AG09319 (cell line): Measurements from ENCODE around the gene AGPAT4.
"Not testable (repeated sequence)": the region's sequence is repeated elsewhere in the genome, so short reads cannot be mapped to it uniquely, and the experiment has no call there.

Source experiments
- DNase-seq: peaks from one replicate; pipeline ENCODE4 v3.0.0-alpha.2; 2010; ENCODE audit warnings: low read depth; ENCODE audit errors: extremely low read depth
- TF ChIP-seq, protein P1 (sequence below): IDR thresholded peaks from 2 replicates; pipeline ENCODE4 v1.5.1; 2011; ENCODE audit warnings: low read depth, mild to moderate bottlenecking, inconsistent platforms, low read length, moderate library complexity

Gene AGPAT4

DNA sequence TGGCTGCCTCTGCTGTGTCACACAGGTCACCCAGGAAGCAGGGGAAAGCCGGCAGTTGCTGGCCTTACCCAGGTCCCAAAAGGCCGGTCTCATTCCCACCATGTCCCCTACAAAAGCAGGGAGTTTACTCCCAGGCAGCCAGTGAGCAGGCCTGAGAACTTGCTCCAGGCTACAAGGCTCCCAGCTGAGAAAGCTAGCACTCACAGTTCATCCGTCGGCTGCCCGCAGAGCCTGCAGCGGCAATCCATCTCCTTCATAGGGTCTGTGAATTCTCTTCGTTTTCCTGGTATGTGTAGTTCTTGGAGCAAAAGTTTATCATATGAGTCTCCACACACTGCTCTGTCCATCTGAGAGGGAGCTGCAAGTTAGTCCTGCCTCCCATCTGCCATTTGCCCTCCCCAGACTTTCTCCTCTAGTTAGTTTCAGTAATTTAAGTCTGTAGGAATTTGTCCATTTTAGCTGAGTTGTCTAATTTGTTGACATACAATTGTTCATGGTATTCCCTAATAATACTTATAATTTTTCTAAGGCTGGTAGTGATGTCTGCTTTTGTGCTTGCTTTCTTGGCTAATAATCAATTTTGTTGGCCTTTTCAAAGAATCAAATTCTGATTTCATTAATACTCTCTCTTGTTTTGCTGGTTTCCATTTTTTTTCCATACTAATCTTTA is 146.7 kb downstream of the AGPAT4 start:
- no peak for DNase-seq
- TF ChIP-seq, protein P1, sequence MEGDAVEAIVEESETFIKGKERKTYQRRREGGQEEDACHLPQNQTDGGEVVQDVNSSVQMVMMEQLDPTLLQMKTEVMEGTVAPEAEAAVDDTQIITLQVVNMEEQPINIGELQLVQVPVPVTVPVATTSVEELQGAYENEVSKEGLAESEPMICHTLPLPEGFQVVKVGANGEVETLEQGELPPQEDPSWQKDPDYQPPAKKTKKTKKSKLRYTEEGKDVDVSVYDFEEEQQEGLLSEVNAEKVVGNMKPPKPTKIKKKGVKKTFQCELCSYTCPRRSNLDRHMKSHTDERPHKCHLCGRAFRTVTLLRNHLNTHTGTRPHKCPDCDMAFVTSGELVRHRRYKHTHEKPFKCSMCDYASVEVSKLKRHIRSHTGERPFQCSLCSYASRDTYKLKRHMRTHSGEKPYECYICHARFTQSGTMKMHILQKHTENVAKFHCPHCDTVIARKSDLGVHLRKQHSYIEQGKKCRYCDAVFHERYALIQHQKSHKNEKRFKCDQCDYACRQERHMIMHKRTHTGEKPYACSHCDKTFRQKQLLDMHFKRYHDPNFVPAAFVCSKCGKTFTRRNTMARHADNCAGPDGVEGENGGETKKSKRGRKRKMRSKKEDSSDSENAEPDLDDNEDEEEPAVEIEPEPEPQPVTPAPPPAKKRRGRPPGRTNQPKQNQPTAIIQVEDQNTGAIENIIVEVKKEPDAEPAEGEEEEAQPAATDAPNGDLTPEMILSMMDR = no peak

DNA sequence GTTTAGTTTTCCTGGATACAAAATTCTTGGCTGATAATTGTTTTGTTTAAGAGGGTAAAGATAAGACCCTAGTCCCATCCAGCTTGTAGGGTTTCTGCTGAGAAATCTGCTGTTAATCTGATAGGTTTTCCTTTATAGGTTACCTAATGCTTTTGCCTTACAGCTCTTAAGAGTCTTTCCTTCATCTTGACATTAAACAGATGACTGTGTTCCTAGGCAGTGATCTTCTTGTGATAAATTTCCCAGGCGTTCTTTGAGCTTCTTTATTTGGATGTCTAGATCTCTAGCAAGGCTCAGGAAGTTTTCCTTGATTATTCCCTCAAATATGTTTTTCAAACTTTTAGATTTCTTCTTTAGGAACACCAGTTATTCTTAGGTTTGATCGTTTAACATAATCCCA is 148.3 kb downstream of the AGPAT4 start:
- TF ChIP-seq, protein P1 = no peak
- DNase-seq = no peak

DNA sequence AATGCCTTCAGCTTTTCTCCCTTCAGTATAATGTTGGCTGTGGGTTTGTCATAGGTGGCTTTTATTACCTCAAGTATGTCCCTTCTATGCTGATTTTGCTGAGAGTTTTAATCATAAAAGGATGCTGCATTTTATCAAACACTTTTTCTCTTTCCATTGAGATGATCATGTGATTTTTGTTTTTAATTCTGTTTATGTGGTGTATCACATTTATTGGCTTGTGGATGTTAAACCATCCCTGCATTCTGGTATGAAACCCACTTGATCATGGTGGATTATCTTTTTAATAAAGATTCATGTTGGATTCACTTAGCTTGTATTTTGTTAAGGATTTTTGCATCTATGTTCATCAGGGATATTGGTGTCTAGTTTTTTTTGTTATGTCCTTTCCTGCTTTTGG is 150.5 kb downstream of the AGPAT4 start:
- DNase-seq = not testable (repeated sequence)

DNA sequence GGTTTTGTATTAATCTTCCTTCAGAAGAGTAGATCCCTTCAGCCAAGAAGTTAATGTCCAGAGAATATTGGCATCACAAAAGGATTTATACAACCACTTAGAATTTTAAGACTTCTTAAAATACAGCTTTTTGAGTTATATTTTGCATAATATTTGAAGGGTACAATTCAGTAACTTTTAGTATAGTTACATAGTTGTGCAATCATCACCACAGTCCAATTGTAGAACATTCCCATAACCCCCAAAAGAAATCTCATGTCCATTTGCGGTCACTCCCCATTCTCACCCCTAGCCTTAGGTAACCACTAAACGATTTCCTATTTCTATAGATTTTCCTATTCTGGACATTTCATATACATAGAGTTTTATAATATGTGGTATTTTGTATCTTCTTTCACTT is 155.9 kb downstream of the AGPAT4 start:
- TF ChIP-seq, protein P1 = no peak
- no peak for DNase-seq

DNA sequence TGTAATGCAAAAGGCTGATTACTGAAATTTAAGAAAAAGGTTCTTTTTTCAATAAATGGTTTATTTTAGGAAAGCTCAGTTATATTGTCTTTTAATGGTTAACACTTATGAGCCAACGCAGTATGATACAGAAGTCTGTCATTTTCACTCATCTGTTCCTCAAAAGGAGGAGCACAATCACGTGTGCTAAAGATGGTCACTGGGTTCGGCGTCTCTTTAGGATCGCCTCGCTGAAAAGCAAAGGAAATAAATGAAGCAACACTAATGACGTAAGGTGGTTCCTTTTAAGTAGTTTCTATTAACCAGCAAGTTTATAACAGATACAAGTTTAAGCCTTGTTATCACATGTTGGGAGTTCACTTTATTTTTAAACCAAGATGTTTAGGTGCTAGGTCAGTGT is 156.6 kb downstream of the AGPAT4 start:
- no peak for DNase-seq
- TF ChIP-seq, protein P1 = no peak

DNA sequence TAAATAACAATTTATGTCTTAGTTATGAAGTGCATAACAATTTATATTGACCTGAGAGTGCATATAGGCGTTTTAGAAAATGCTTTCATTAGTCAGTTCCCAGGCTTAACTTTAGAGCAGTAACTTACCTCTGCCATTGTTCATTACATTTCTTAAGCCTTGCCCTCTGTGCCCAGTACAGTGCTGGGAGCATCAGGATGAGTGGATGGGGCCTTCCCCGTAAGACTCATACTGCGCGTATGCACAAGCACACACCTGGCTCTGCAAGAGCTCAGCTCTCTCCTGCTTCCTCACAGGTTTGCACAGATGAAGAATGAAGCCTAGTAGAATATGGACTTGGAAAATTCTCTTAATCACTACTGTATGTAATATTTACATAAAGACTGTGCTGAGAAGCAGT is 157.3 kb downstream of the AGPAT4 start:
- TF ChIP-seq, protein P1 = no peak
- no peak for DNase-seq

DNA sequence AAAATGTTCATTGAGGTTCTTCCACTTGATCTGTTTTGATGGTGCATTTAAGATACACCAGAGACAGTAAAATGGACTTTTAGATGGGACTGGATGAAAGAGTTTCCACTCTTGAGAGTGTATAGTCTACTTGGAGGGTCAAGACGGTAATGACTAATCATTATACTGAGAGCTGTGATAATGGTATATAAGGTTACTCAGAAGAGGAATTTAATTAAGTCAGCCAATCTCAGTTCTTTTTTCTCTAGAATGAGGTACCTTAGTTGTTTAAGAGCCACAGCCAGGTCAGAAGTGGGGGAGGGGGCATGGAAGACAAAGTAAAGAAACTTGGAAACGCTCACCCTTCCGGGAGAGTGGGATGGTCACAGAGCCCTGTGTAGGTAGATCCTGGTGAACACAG is 158.4 kb downstream of the AGPAT4 start:
- TF ChIP-seq, protein P1 = no peak
- no peak for DNase-seq

DNA sequence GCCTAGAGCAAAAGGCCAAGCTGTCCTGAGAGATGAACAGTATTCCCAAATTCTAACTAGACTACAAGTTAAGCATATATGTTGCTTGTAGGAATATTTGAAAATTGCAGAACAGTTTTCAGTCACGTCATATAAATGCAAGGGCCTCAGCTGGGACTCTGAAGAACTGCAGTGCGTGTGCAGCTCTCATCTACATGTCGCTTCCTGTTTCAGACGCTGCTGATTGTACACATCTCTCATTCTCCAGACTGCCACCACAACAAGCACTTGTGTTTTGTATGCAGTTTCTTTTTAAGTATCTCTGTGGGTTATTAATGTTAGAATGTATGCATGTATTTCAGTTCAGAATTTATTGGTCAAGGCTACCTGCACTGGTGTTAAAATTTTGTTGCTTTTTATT is 162.6 kb downstream of the AGPAT4 start:
- TF ChIP-seq, protein P1 = no peak

More for the DNA sequence above, 162.6 kb downstream of the AGPAT4 start:
- DNase-seq = no peak
